KMS-11 (cell line): ENCODE measurements around the gene STXBP6.

Experiments used
- H2AFZ ChIP-seq: fragments of 200-600 bp; sonication (generic); 2 replicates; pipeline ENCODE4 v1.6.1; 2016; ENCODE audit warnings: antibody characterized with exemption, mixed run types, low read depth
- H3K27ac ChIP-seq: fragments of 200-600 bp; sonication (generic); 2 replicates; pipeline ENCODE4 v1.6.1; 2016; ENCODE audit warnings: mild to moderate bottlenecking, mixed run types
- H3K27me3 ChIP-seq: fragments of 200-600 bp; sonication (generic); 2 replicates; pipeline ENCODE4 v1.6.1; 2017; ENCODE audit warnings: mild to moderate bottlenecking, low read depth, mixed run types, moderate library complexity; ENCODE audit not compliant: insufficient read depth
- H3K36me3 ChIP-seq: fragments of 200-600 bp; sonication (generic); 2 replicates; pipeline ENCODE4 v1.6.1; 2017; ENCODE audit warnings: mild to moderate bottlenecking, mixed run types; ENCODE audit not compliant: insufficient read depth
- H3K4me1 ChIP-seq: fragments of 200-600 bp; sonication (generic); 2 replicates; pipeline ENCODE4 v1.6.1; 2016; ENCODE audit warnings: mild to moderate bottlenecking, low read depth, mixed run types; ENCODE audit not compliant: poor library complexity, severe bottlenecking
- H3K4me2 ChIP-seq: fragments of 200-600 bp; sonication (generic); 2 replicates; pipeline ENCODE4 v1.7.0; 2016; ENCODE audit warnings: mild to moderate bottlenecking, mixed run types
- H3K4me3 ChIP-seq: fragments of 200-600 bp; sonication (generic); IDR thresholded peaks from 2 replicates; pipeline ENCODE4 v1.6.1; 2017; ENCODE audit warnings: low read depth, low read length, mixed read lengths; ENCODE audit not compliant: insufficient read depth
- H3K79me2 ChIP-seq: fragments of 200-600 bp; sonication (generic); 2 replicates; pipeline ENCODE4 v1.6.1; 2016; ENCODE audit warnings: low read depth, mixed run types; ENCODE audit not compliant: insufficient read depth
- H3K9ac ChIP-seq: fragments of 200-600 bp; sonication (generic); 2 replicates; pipeline ENCODE4 v1.6.1; 2016; ENCODE audit warnings: mild to moderate bottlenecking, mixed run types
- H4K20me1 ChIP-seq: fragments of 200-600 bp; sonication (generic); 2 replicates; pipeline ENCODE4 v1.6.1; 2016; ENCODE audit warnings: mild to moderate bottlenecking, mixed run types; ENCODE audit not compliant: insufficient read depth
- CTCF ChIP-seq: fragments of 200-600 bp; sonication (generic); conservative IDR thresholded peaks from 2 replicates; pipeline ENCODE4 v1.6.1; 2017; ENCODE audit warnings: low read depth, mild to moderate bottlenecking, antibody characterized with exemption, low read length, moderate library complexity, mixed read lengths

STXBP6 gene

GRCh38 chr14:24996930-24997725 lies 52.8 kb downstream of the STXBP6 start:
- no peak overlapping the region for H3K9ac ChIP-seq
- H4K20me1 ChIP-seq, result no peaks in the 10 kb centered on the region
- no peak overlapping the region for H3K4me3 ChIP-seq
- no peaks in the 10 kb centered on the region for H3K36me3 ChIP-seq
- no peak overlapping the region for H3K4me2 ChIP-seq
- H3K27ac ChIP-seq, result no peak overlapping the region
- no peak for TF ChIP-seq CTCF
- no peak overlapping the region for H2AFZ ChIP-seq
- H3K4me1 ChIP-seq, result no peaks in the 10 kb centered on the region
- no peaks in the 10 kb centered on the region for H3K27me3 ChIP-seq
- H3K79me2 ChIP-seq, result no peaks in the 10 kb centered on the region

GRCh38 chr14:24995016-24995415 lies 54.9 kb downstream of the STXBP6 start:
- H3K27ac ChIP-seq, result no peak overlapping the region
- H3K4me2 ChIP-seq, result no peak overlapping the region
- TF ChIP-seq CTCF, result no peak
- H3K79me2 ChIP-seq, result no peaks in the 10 kb centered on the region
- H3K4me1 ChIP-seq, result no peaks in the 10 kb centered on the region
- H4K20me1 ChIP-seq, result no peaks in the 10 kb centered on the region
- H3K36me3 ChIP-seq, result no peaks in the 10 kb centered on the region
- no peak overlapping the region for H3K9ac ChIP-seq
- H3K4me3 ChIP-seq, result no peak overlapping the region
- H3K27me3 ChIP-seq, result no peaks in the 10 kb centered on the region
- no peak overlapping the region for H2AFZ ChIP-seq

GRCh38 chr14:24993631-24994030 lies 56.3 kb downstream of the STXBP6 start:
- Histone ChIP-seq H3K4me1 (no peaks in the 10 kb centered on the region), H3K4me3 (no peak overlapping the region), H3K9ac (no peak overlapping the region), H3K27ac (no peak overlapping the region), H2AFZ (no peak overlapping the region), H3K27me3 (no peaks in the 10 kb centered on the region), H4K20me1 (no peaks in the 10 kb centered on the region), H3K36me3 (no peaks in the 10 kb centered on the region), H3K4me2 (no peak overlapping the region), H3K79me2 (no peaks in the 10 kb centered on the region)
- TF ChIP-seq CTCF, result no peak

- Histone ChIP-seq H3K36me3 (no peaks in the 10 kb centered on the region), H4K20me1 (no peaks in the 10 kb centered on the region), H3K4me1 (no peaks in the 10 kb centered on the region), H3K79me2 (no peaks in the 10 kb centered on the region), H3K27ac (no peak overlapping the region), H3K9ac (no peak overlapping the region), H3K4me2 (no peak overlapping the region), H2AFZ (no peak overlapping the region), H3K27me3 (no peaks in the 10 kb centered on the region), H3K4me3 (no peak overlapping the region)
- no peak for TF ChIP-seq CTCF
Measured at GRCh38 chr14:24992624-24993360, 57.2 kb downstream of the STXBP6 start.
